Neuronal stem cell (in vitro differentiated cells): ENCODE measurements around the gene ARIH2.

Experiments used
- DNase-seq: peaks from one replicate; pipeline ENCODE4 v3.0.0-alpha.2; 2013; ENCODE audit warnings: low spot score
- H2AFZ ChIP-seq: one replicate; pipeline ENCODE4 v1.6.1; 2013; ENCODE audit warnings: mild to moderate bottlenecking, low read length, inconsistent platforms
- H2AK5ac ChIP-seq: 2 replicates; pipeline ENCODE4 v1.6.1; 2013; ENCODE audit warnings: low read depth, mild to moderate bottlenecking, inconsistent platforms, low read length, moderate library complexity, mixed read lengths
- H2BK120ac ChIP-seq: 2 replicates; pipeline ENCODE4 v1.6.1; 2013; ENCODE audit warnings: low read depth, mild to moderate bottlenecking, inconsistent platforms, low read length, moderate library complexity, mixed read lengths
- H2BK12ac ChIP-seq: one replicate; pipeline ENCODE4 v1.6.1; 2013; ENCODE audit warnings: low read length, inconsistent platforms
- H2BK15ac ChIP-seq: 2 replicates; pipeline ENCODE4 v1.6.1; 2013; ENCODE audit warnings: mild to moderate bottlenecking, low read length, inconsistent platforms, mixed read lengths
- H2BK5ac ChIP-seq: one replicate; pipeline ENCODE4 v1.6.1; 2013; ENCODE audit warnings: inconsistent platforms, mild to moderate bottlenecking, low read length, moderate library complexity
- H3K14ac ChIP-seq: one replicate; pipeline ENCODE4 v1.6.1; 2013; ENCODE audit warnings: low read length, inconsistent platforms
- H3K18ac ChIP-seq: 2 replicates; pipeline ENCODE4 v1.6.1; 2013; ENCODE audit warnings: low read length, inconsistent platforms
- H3K23ac ChIP-seq: 2 replicates; pipeline ENCODE4 v1.6.1; 2013; ENCODE audit warnings: low read depth, mild to moderate bottlenecking, mixed read lengths, low read length, inconsistent platforms; ENCODE audit not compliant: poor library complexity
- H3K27ac ChIP-seq: replicated peaks from 3 replicates; pipeline ENCODE4 v1.5.1; 2013; ENCODE audit warnings: low read length, inconsistent platforms
- H3K27me3 ChIP-seq, 3 experiments: 2 replicates each; pipeline ENCODE4 v1.6.1; 2013; ENCODE audit warnings: low read length in 3 of 3, mild to moderate bottlenecking in 2 of 3, inconsistent platforms in 1 of 3, low read depth in 1 of 3, mixed read lengths in 1 of 3, moderate library complexity in 1 of 3; ENCODE audit not compliant: control insufficient read depth in 3 of 3, insufficient read depth in 3 of 3
- H3K36me3 ChIP-seq, 2 donors: replicated peaks in 1 of 2; 2 replicates each; pipeline ENCODE4 v1.6.1; 2013; ENCODE audit warnings: low read length in 2 of 2; ENCODE audit not compliant: control insufficient read depth in 2 of 2, insufficient read depth in 2 of 2
- H3K4ac ChIP-seq: 2 replicates; pipeline ENCODE4 v1.6.1; 2013; ENCODE audit warnings: inconsistent platforms, mild to moderate bottlenecking, low read length, moderate library complexity
- H3K4me1 ChIP-seq, 2 donors: 1 replicate in 1 of 2; 2 replicates in 1 of 2; pipeline ENCODE4 v1.6.1; 2013; ENCODE audit warnings: low read length in 2 of 2, low read depth in 1 of 2; ENCODE audit not compliant: control insufficient read depth in 2 of 2, insufficient read depth in 1 of 2
- H3K4me2 ChIP-seq: one replicate; pipeline ENCODE4 v1.6.1; 2013; ENCODE audit warnings: mild to moderate bottlenecking, low read length, inconsistent platforms; ENCODE audit not compliant: insufficient read depth, poor library complexity, severe bottlenecking
- H3K4me3 ChIP-seq, 2 donors: 2 replicates each; pipeline ENCODE4 v1.5.1; 2013; ENCODE audit warnings: low read length in 2 of 2, mild to moderate bottlenecking in 2 of 2, inconsistent platforms in 1 of 2, moderate library complexity in 1 of 2
- H3K79me1 ChIP-seq: one replicate; pipeline ENCODE4 v1.6.1; 2013; ENCODE audit warnings: low read depth, mild to moderate bottlenecking, inconsistent platforms, low read length, moderate library complexity
- H3K9ac ChIP-seq: one replicate; pipeline ENCODE4 v1.6.1; 2013; ENCODE audit warnings: mild to moderate bottlenecking, low read depth, low read length, inconsistent platforms; ENCODE audit not compliant: poor library complexity
- H3K9me3 ChIP-seq, 2 donors: replicated peaks in 1 of 2; 2 replicates each; pipeline versions ENCODE3 to v1.6.1; 2013; ENCODE audit warnings: low read length in 2 of 2, mild to moderate bottlenecking in 2 of 2, inconsistent platforms in 1 of 2, low read depth in 1 of 2, mixed read lengths in 1 of 2, moderate library complexity in 1 of 2; ENCODE audit not compliant: control insufficient read depth in 2 of 2, insufficient read depth in 1 of 2
- H4K8ac ChIP-seq: one replicate; pipeline ENCODE4 v1.6.1; 2013; ENCODE audit warnings: low read depth, mild to moderate bottlenecking, inconsistent platforms, low read length, moderate library complexity
- H4K91ac ChIP-seq: one replicate; pipeline ENCODE4 v1.6.1; 2013; ENCODE audit warnings: low read length, low read depth, mild to moderate bottlenecking, inconsistent platforms; ENCODE audit not compliant: poor library complexity
- WGBS, 2 donors: extraction: QIAGEN DNeasy Blood & Tissue Kit; methylation state at CpG; one replicate each; pipeline ENCODE4 v1.1.7; 2013; ENCODE audit warnings: missing lambda C conversion rate in 2 of 2, mixed read lengths in 1 of 2; ENCODE audit not compliant: insufficient read length in 2 of 2, insufficient replicate concordance in 1 of 2; ENCODE audit errors: extremely low coverage in 2 of 2; 5-methylcytosine and 5-hydroxymethylcytosine counted together

ARIH2 gene

GRCh38 chr3:48949376-48949717, 30.7 kb downstream of the ARIH2 start:
- peaks cover 1 to 54% of the 10 kb centered on the region in 2 donors for H3K36me3 ChIP-seq
- H2BK120ac ChIP-seq: no peak overlapping the region
- H3K4ac ChIP-seq: no peak overlapping the region
- no peak overlapping the region for H2AFZ ChIP-seq
- H3K14ac ChIP-seq: no peak overlapping the region
- no peak for DNase-seq
- no peak overlapping the region for H3K23ac ChIP-seq
- no peak overlapping the region for H2BK12ac ChIP-seq
- no peak overlapping the region for H4K91ac ChIP-seq
- no peak overlapping the region for H3K9ac ChIP-seq
- H2AK5ac ChIP-seq: no peak overlapping the region
- H3K4me3 ChIP-seq: no peak overlapping the region
- no peaks in the 10 kb centered on the region for H3K27me3 ChIP-seq
- H3K18ac ChIP-seq: no peak overlapping the region
- peaks cover 2% of the 10 kb centered on the region for H3K79me1 ChIP-seq
- no peaks in the 10 kb centered on the region for H3K4me1 ChIP-seq
- no peak overlapping the region for H2BK15ac ChIP-seq
- no peak overlapping the region for H2BK5ac ChIP-seq
- no peaks in the 10 kb centered on the region for H3K9me3 ChIP-seq
- no peak overlapping the region for H4K8ac ChIP-seq
- WGBS, 2 donors: no CpG with 5 or more reads among the region's 2 CpGs
- no peak overlapping the region for H3K27ac ChIP-seq
- no peak overlapping the region for H3K4me2 ChIP-seq

- Histone ChIP-seq H4K91ac (no peak overlapping the region), H3K4ac (no peak overlapping the region), H3K27ac (no peak overlapping the region), H3K9ac (no peak overlapping the region), H3K4me2 (no peak overlapping the region), H3K4me3 (no peak overlapping the region), H2AFZ (no peak overlapping the region), H2BK120ac (no peak overlapping the region), H3K79me1 (peaks cover 2% of the 10 kb centered on the region), H3K27me3 (no peaks in the 10 kb centered on the region), H2BK15ac (no peak overlapping the region), H3K4me1 (no peaks in the 10 kb centered on the region), H2BK5ac (no peak overlapping the region), H3K36me3 (peaks cover 0 to 49% of the 10 kb centered on the region in 2 donors), H3K14ac (no peak overlapping the region), H3K23ac (no peak overlapping the region), H2AK5ac (no peak overlapping the region), H3K18ac (no peak overlapping the region), H2BK12ac (no peak overlapping the region), H3K9me3 (no peaks in the 10 kb centered on the region), H4K8ac (no peak overlapping the region)
- WGBS, 2 donors: no CpG with 5 or more reads among the region's 1 CpG
- DNase-seq: no peak
Observed at GRCh38 chr3:48950051-48950450, 31.4 kb downstream of the ARIH2 start.

GRCh38 chr3:48951764-48952163, 33.1 kb downstream of the ARIH2 start:
- Histone ChIP-seq H3K36me3 (peaks cover 0 to 39% of the 10 kb centered on the region in 2 donors), H3K79me1 (peaks cover 3% of the 10 kb centered on the region), H3K14ac (no peak overlapping the region), H3K4ac (no peak overlapping the region), H2BK12ac (no peak overlapping the region), H3K9me3 (no peaks in the 10 kb centered on the region), H3K4me3 (no peak overlapping the region), H3K9ac (no peak overlapping the region), H4K91ac (no peak overlapping the region), H3K27me3 (no peaks in the 10 kb centered on the region), H2AFZ (no peak overlapping the region), H2BK120ac (no peak overlapping the region), H3K4me1 (no peaks in the 10 kb centered on the region), H2BK5ac (no peak overlapping the region), H3K23ac (no peak overlapping the region), H2AK5ac (no peak overlapping the region), H2BK15ac (no peak overlapping the region), H3K4me2 (no peak overlapping the region), H3K18ac (no peak overlapping the region), H4K8ac (no peak overlapping the region), H3K27ac (no peak overlapping the region)
- WGBS, 2 donors: no CpG with 5 or more reads among the region's 4 CpGs
- no peak for DNase-seq

DNA sequence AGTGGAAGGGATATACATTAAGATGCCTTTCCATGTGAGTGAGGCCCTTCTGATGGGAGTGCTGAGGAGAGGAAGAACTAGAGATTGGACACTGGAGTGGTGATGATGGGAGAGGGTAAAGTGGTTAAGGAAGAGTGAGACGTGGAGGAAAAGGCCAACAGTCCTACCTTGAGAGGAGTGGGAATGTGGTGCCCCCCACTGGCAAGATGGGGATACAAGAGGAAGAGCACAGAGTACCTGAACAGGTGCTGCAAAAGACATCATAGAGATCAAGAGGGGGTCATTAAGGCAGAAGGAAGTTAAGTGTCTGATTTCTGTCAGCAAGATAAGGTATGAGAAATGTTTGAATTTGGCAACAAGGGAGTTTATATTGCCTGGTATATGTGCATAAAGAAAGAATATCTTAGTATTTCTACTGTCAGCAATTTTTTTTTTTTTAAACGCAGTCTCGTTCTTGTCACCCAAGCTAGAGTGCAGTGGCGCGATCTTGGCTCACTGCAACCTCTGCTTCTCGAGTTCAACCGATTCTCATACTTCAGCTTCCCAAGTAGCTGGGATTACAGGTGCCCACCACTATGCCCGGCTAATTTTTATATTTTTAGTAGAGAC, 34.0 kb downstream of the ARIH2 start:
- Histone ChIP-seq H4K91ac (no peak overlapping the region), H3K4me2 (no peak overlapping the region), H2BK12ac (no peak overlapping the region), H2AK5ac (no peak overlapping the region), H2BK5ac (no peak overlapping the region), H3K23ac (no peak overlapping the region), H3K4ac (no peak overlapping the region), H3K9me3 (no peaks in the 10 kb centered on the region), H4K8ac (no peak overlapping the region), H3K79me1 (peaks cover 1% of the 10 kb centered on the region), H3K18ac (no peak overlapping the region), H3K9ac (no peak overlapping the region), H3K27me3 (no peaks in the 10 kb centered on the region), H3K14ac (no peak overlapping the region), H3K27ac (no peak overlapping the region), H3K4me1 (no peaks in the 10 kb centered on the region), H2BK120ac (no peak overlapping the region), H3K36me3 (peaks cover 0 to 41% of the 10 kb centered on the region in 2 donors), H3K4me3 (no peak overlapping the region), H2AFZ (no peak overlapping the region), H2BK15ac (no peak overlapping the region)
- DNase-seq: no peak
- no CpG with 5 or more reads among the region's 8 CpGs for WGBS, 2 donors
